ENCODE measurements around the gene TMSB15C. TPM values are rescaled to one million over a fixed set of nuclear protein-coding genes. Genes with fewer than 3 reads are reported as not detected.
"Not testable (repeated sequence)": the region's sequence is repeated elsewhere in the genome, so short reads cannot be mapped to it uniquely, and the experiment has no call there.

Gene TMSB15C
- total RNA-seq, 1 donor from 2014 or later = 1.2 TPM

GRCh38 chrX:104112326-104112951, 36.4 kb upstream of the TMSB15C start, which contains the start of gene ZCCHC18:
ZCCHC18 (plus strand) TSS chrX:104112523; CDS start chrX:104114112, 1,589 bp downstream.
- Histone ChIP-seq H3K9me3 (no peaks in the 10 kb centered on the region), H3K27me3 (ENCODE audit: low read depth) (no peaks in the 10 kb centered on the region), H3K4me1 (peaks cover 4% of the 10 kb centered on the region), H3K27ac (peak within 1 kb of the TSS; percentile 75), H3K4me3 (peak within 1 kb of the TSS; percentile 64), H3K36me3 (no peaks in the 10 kb centered on the region)
- intact Hi-C loops (cut with DNase I) = no loop called here
- TF ChIP-seq CTCF (IDR thresholded peaks at IDR 0.05) = no peak
- ATAC-seq (peak; percentile 81 to 85), DNase-seq (peak; percentile 47)

GRCh38 chrX:104110491-104111240, 34.6 kb upstream of the TMSB15C start:
- ATAC-seq; H3K27ac ChIP-seq; DNase-seq; H3K36me3 ChIP-seq; intact Hi-C loops (cut with DNase I); H3K4me3 ChIP-seq; H3K27me3 ChIP-seq (ENCODE audit: low read depth); H3K4me1 ChIP-seq; H3K9me3 ChIP-seq: not testable (repeated sequence)

GRCh38 chrX:104108955-104109354, 32.9 kb upstream of the TMSB15C start:
- no peak for ATAC-seq
- no peaks in the 10 kb centered on the region for H3K9me3 ChIP-seq
- H3K27me3 ChIP-seq (ENCODE audit: low read depth) = no peaks in the 10 kb centered on the region
- no peak for TF ChIP-seq CTCF (IDR thresholded peaks at IDR 0.05)
- peaks cover 4% of the 10 kb centered on the region for H3K4me1 ChIP-seq
- intact Hi-C loops (cut with DNase I) = no loop called here
- H3K36me3 ChIP-seq = no peaks in the 10 kb centered on the region
- no peak for DNase-seq
- H3K4me3 ChIP-seq = no peak overlapping the region
- H3K27ac ChIP-seq = no peak overlapping the region

- Histone ChIP-seq H3K4me1 (no peaks in the 10 kb centered on the region), H3K36me3 (no peaks in the 10 kb centered on the region), H3K27me3 (ENCODE audit: low read depth) (no peaks in the 10 kb centered on the region), H3K27ac (no peak overlapping the region), H3K4me3 (no peak overlapping the region), H3K9me3 (no peaks in the 10 kb centered on the region)
- intact Hi-C loops (cut with DNase I) = no loop called here
- no peak for ATAC-seq
- DNase-seq = no peak
- TF ChIP-seq CTCF (IDR thresholded peaks at IDR 0.05) = no peak
Observed at GRCh38 chrX:104105330-104106262, 29.6 kb upstream of the TMSB15C start.

GRCh38 chrX:104104676-104105075, 28.6 kb upstream of the TMSB15C start:
- ATAC-seq (no peak), DNase-seq (no peak)
- no peaks in the 10 kb centered on the region for H3K9me3 ChIP-seq
- H3K27ac ChIP-seq = no peak overlapping the region
- intact Hi-C loops (cut with DNase I) = no loop called here
- no peak overlapping the region for H3K4me3 ChIP-seq
- no peaks in the 10 kb centered on the region for H3K36me3 ChIP-seq
- TF ChIP-seq CTCF (IDR thresholded peaks at IDR 0.05) = no peak
- H3K27me3 ChIP-seq (ENCODE audit: low read depth) = no peaks in the 10 kb centered on the region
- no peaks in the 10 kb centered on the region for H3K4me1 ChIP-seq

All from lower lobe of right lung (tissue), 2 donors.